Activated naive CD8-positive, alpha-beta T cell treated with anti-CD3 and anti-CD28 coated beads, Interleukin-2, amount 10 ng/mL, durations not matched to agents 7 days and 5 days (primary cell): ENCODE results near the gene CLEC19A. TPM values are rescaled to one million over a fixed set of nuclear protein-coding genes. Genes with fewer than 3 reads are reported as not detected.

Source experiments
- ATAC-seq: fragments of 150-1000 bp; cut with Tn5 transposase; one replicate; pipeline ENCODE4 v1.10.0; 2021; ENCODE audit warnings: low read depth, moderate library complexity
- POLR2A ChIA-PET: fragments of 350-600 bp; sonication (Branson Sonifier 250); formaldehyde crosslinking; loops from one replicate; lab custom pipeline; 2021; ENCODE audit warnings: antibody characterized with exemption; lab: Charles Lee
- DNase-seq: peaks from one replicate; pipeline ENCODE4 v3.0.0; 2021
- H3K27ac Mint-ChIP-seq: one replicate; pipeline ENCODE4 v1.8.0; 2022; ENCODE audit warnings: mild to moderate bottlenecking, mixed read lengths
- H3K27me3 Mint-ChIP-seq: one replicate; pipeline ENCODE4 v1.8.0; 2022; ENCODE audit warnings: mild to moderate bottlenecking, moderate library complexity, mixed read lengths
- H3K36me3 Mint-ChIP-seq: one replicate; pipeline ENCODE4 v1.8.0; 2021; ENCODE audit warnings: mild to moderate bottlenecking, mixed read lengths
- H3K4me1 Mint-ChIP-seq: one replicate; pipeline ENCODE4 v1.8.0; 2021; ENCODE audit warnings: mixed read lengths
- H3K4me3 Mint-ChIP-seq: one replicate; pipeline ENCODE4 v1.8.0; 2022; ENCODE audit warnings: mild to moderate bottlenecking, moderate library complexity, mixed read lengths
- H3K9me3 Mint-ChIP-seq: one replicate; pipeline ENCODE4 v1.8.0; 2021; ENCODE audit warnings: mixed read lengths
- total RNA-seq, 2 experiments: library from RNA; stranded (reverse); gene quantifications; one replicate each; pipeline ENCODE4 v1.2.3, GENCODE V29; 2021

Gene CLEC19A
- total RNA-seq, 2 experiments from 2014 or later, result not detected

GRCh38 chr16:19265380-19265930 is 20.1 kb upstream of the CLEC19A start:
- Mint-ChIP-seq H3K9me3 (peaks cover 14% of the 10 kb centered on the region), H3K27ac (no peak overlapping the region), H3K36me3 (no peaks in the 10 kb centered on the region), H3K4me3 (no peak overlapping the region), H3K27me3 (peaks cover 3% of the 10 kb centered on the region), H3K4me1 (no peaks in the 10 kb centered on the region)
- ATAC-seq, result no peak
- DNase-seq, result no peak
- POLR2A ChIA-PET, result no interaction called here

- POLR2A ChIA-PET, result no interaction called here
- no peak overlapping the region for H3K4me3 Mint-ChIP-seq
- H3K4me1 Mint-ChIP-seq, result no peaks in the 10 kb centered on the region
- ATAC-seq (no peak), DNase-seq (no peak)
- no peak overlapping the region for H3K27ac Mint-ChIP-seq
- H3K9me3 Mint-ChIP-seq, result peaks cover 14% of the 10 kb centered on the region
- H3K36me3 Mint-ChIP-seq, result no peaks in the 10 kb centered on the region
- H3K27me3 Mint-ChIP-seq, result peaks cover 3% of the 10 kb centered on the region
Measured at GRCh38 chr16:19266774-19267173, 18.8 kb upstream of the CLEC19A start.

GRCh38 chr16:19269098-19269497 is 16.4 kb upstream of the CLEC19A start:
- no peaks in the 10 kb centered on the region for H3K4me1 Mint-ChIP-seq
- H3K36me3 Mint-ChIP-seq, result no peaks in the 10 kb centered on the region
- ATAC-seq, result no peak
- peaks cover 14% of the 10 kb centered on the region for H3K9me3 Mint-ChIP-seq
- no peak overlapping the region for H3K27ac Mint-ChIP-seq
- peaks cover 3% of the 10 kb centered on the region for H3K27me3 Mint-ChIP-seq
- POLR2A ChIA-PET, result no interaction called here
- no peak for DNase-seq
- no peak overlapping the region for H3K4me3 Mint-ChIP-seq

- H3K27me3 Mint-ChIP-seq, result no peaks in the 10 kb centered on the region
- no peak overlapping the region for H3K27ac Mint-ChIP-seq
- H3K4me3 Mint-ChIP-seq, result no peak overlapping the region
- no peak for ATAC-seq
- no peaks in the 10 kb centered on the region for H3K36me3 Mint-ChIP-seq
- no peak for DNase-seq
- H3K9me3 Mint-ChIP-seq, result no peaks in the 10 kb centered on the region
- POLR2A ChIA-PET, result no interaction called here
- H3K4me1 Mint-ChIP-seq, result no peaks in the 10 kb centered on the region
Measured at GRCh38 chr16:19274165-19274797, 11.2 kb upstream of the CLEC19A start.

- Mint-ChIP-seq H3K4me3 (no peak overlapping the region), H3K27me3 (no peaks in the 10 kb centered on the region), H3K4me1 (no peaks in the 10 kb centered on the region), H3K27ac (no peak overlapping the region), H3K9me3 (no peaks in the 10 kb centered on the region), H3K36me3 (no peaks in the 10 kb centered on the region)
- ATAC-seq (no peak), DNase-seq (no peak)
- POLR2A ChIA-PET, result no interaction called here
Measured at GRCh38 chr16:19278403-19278802, 7.1 kb upstream of the CLEC19A start.

GRCh38 chr16:19281246-19281645 is 4.3 kb upstream of the CLEC19A start:
- Mint-ChIP-seq H3K36me3 (no peaks in the 10 kb centered on the region), H3K27me3 (no peaks in the 10 kb centered on the region), H3K4me1 (no peaks in the 10 kb centered on the region), H3K9me3 (no peaks in the 10 kb centered on the region), H3K4me3 (no peak overlapping the region), H3K27ac (no peak overlapping the region)
- POLR2A ChIA-PET, result no interaction called here
- DNase-seq, result no peak
- no peak for ATAC-seq

GRCh38 chr16:19282101-19282500 is 3.4 kb upstream of the CLEC19A start:
- DNase-seq (no peak), ATAC-seq (no peak)
- Mint-ChIP-seq H3K9me3 (no peaks in the 10 kb centered on the region), H3K27ac (no peak overlapping the region), H3K36me3 (no peaks in the 10 kb centered on the region), H3K4me1 (no peaks in the 10 kb centered on the region), H3K27me3 (no peaks in the 10 kb centered on the region), H3K4me3 (no peak overlapping the region)
- POLR2A ChIA-PET, result no interaction called here

GRCh38 chr16:19283637-19284036 is 1.9 kb upstream of the CLEC19A start:
- POLR2A ChIA-PET, result no interaction called here
- no peak overlapping the region for H3K27ac Mint-ChIP-seq
- H3K4me3 Mint-ChIP-seq, result no peak overlapping the region
- no peaks in the 10 kb centered on the region for H3K36me3 Mint-ChIP-seq
- H3K9me3 Mint-ChIP-seq, result no peaks in the 10 kb centered on the region
- ATAC-seq, result no peak
- DNase-seq, result no peak
- no peaks in the 10 kb centered on the region for H3K27me3 Mint-ChIP-seq
- H3K4me1 Mint-ChIP-seq, result no peaks in the 10 kb centered on the region

- POLR2A ChIA-PET, result no interaction called here
- no peak overlapping the region for H3K4me3 Mint-ChIP-seq
- H3K9me3 Mint-ChIP-seq, result no peaks in the 10 kb centered on the region
- H3K27me3 Mint-ChIP-seq, result no peaks in the 10 kb centered on the region
- no peaks in the 10 kb centered on the region for H3K4me1 Mint-ChIP-seq
- DNase-seq (no peak), ATAC-seq (no peak)
- H3K36me3 Mint-ChIP-seq, result no peaks in the 10 kb centered on the region
- no peak overlapping the region for H3K27ac Mint-ChIP-seq
Measured at GRCh38 chr16:19284207-19284606, 1.3 kb upstream of the CLEC19A start.

- ATAC-seq, result no peak
- H3K4me1 Mint-ChIP-seq, result no peaks in the 10 kb centered on the region
- POLR2A ChIA-PET, result no interaction called here
- DNase-seq, result no peak
- H3K4me3 Mint-ChIP-seq, result no peak overlapping the region
- no peak overlapping the region for H3K27ac Mint-ChIP-seq
- no peaks in the 10 kb centered on the region for H3K27me3 Mint-ChIP-seq
- no peaks in the 10 kb centered on the region for H3K9me3 Mint-ChIP-seq
- H3K36me3 Mint-ChIP-seq, result no peaks in the 10 kb centered on the region
Measured at GRCh38 chr16:19286827-19287226, 1.3 kb downstream of the CLEC19A start.

GRCh38 chr16:19287241-19287640 is 1.7 kb downstream of the CLEC19A start:
- Mint-ChIP-seq H3K4me1 (no peaks in the 10 kb centered on the region), H3K9me3 (no peaks in the 10 kb centered on the region), H3K27ac (no peak overlapping the region), H3K27me3 (no peaks in the 10 kb centered on the region), H3K36me3 (no peaks in the 10 kb centered on the region), H3K4me3 (no peak overlapping the region)
- POLR2A ChIA-PET, result no interaction called here
- ATAC-seq, result no peak
- DNase-seq, result no peak

GRCh38 chr16:19288872-19289799 is 3.6 kb downstream of the CLEC19A start:
- peaks cover 5% of the 10 kb centered on the region for H3K9me3 Mint-ChIP-seq
- no peaks in the 10 kb centered on the region for H3K36me3 Mint-ChIP-seq
- H3K4me3 Mint-ChIP-seq, result no peak overlapping the region
- H3K27ac Mint-ChIP-seq, result no peak overlapping the region
- ATAC-seq, result no peak
- POLR2A ChIA-PET, result no interaction called here
- DNase-seq, result no peak
- peaks cover 5% of the 10 kb centered on the region for H3K27me3 Mint-ChIP-seq
- peaks cover 1% of the 10 kb centered on the region for H3K4me1 Mint-ChIP-seq

- POLR2A ChIA-PET, result no interaction called here
- Mint-ChIP-seq H3K9me3 (peaks cover 5% of the 10 kb centered on the region), H3K27me3 (peaks cover 5% of the 10 kb centered on the region), H3K36me3 (no peaks in the 10 kb centered on the region), H3K4me3 (no peak overlapping the region), H3K4me1 (peaks cover 3% of the 10 kb centered on the region), H3K27ac (no peak overlapping the region)
- no peak for DNase-seq
- ATAC-seq, result no peak
Measured at GRCh38 chr16:19289811-19290485, 4.4 kb downstream of the CLEC19A start.
